ENCODE measurements around the gene KIF11.

Gene KIF11

DNA sequence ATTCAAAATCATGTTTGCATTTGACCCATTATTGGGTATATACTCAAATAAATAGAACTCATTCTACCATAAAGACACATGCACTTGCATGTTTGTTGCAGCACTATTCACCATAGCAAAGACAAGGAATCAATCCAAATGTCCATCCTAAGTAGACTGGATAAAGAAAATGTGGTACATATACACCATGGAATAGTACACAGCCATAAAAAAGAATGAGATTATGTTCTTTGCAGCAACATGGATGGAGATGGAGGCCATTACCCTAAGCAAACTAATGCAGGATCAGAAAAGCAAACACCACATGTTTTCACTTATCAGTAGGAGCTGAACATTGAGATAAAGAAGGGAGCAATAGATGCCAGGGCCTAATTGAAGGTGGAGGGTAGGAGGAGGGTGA, 84.8 kb downstream of the KIF11 start:
- DNase-seq (ENCODE audit: low read depth in 2 of 2): no peak

GRCh38 chr10:92678206-92678605, 85.3 kb downstream of the KIF11 start:
- no peak for DNase-seq (ENCODE audit: low read depth in 2 of 2)

DNA sequence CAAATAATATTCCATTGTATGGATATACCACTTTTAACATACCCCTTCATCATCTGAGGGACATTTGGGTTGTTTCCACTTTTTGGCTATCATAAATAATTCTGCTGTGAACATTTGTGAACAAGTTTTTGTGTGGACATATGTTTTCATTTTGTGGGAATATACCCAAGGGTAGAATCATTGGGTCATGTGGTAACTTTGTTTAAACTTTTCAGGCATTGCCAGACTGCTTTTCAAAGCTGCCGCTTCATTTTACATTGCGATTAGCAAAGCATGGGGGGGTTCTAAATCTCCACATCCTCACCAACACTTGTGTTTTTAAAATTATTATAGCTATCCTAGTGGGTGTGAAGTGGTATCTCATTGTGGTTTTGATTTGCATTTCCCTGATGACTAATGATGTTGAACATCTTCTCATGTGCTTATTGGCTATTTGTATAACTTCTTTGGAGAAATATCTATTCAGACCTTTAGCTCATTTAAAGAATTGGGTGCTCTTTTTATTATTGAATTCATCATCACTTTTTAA, 88.4 kb downstream of the KIF11 start:
- no peak for DNase-seq (ENCODE audit: low read depth in 2 of 2)

- DNase-seq (ENCODE audit: low read depth in 2 of 2): no peak
Observed at GRCh38 chr10:92688573-92688926, 95.6 kb downstream of the KIF11 start.

GRCh38 chr10:92688927-92689662, 96.2 kb downstream of the KIF11 start:
- no peak for DNase-seq (ENCODE audit: low read depth in 2 of 2)

DNA sequence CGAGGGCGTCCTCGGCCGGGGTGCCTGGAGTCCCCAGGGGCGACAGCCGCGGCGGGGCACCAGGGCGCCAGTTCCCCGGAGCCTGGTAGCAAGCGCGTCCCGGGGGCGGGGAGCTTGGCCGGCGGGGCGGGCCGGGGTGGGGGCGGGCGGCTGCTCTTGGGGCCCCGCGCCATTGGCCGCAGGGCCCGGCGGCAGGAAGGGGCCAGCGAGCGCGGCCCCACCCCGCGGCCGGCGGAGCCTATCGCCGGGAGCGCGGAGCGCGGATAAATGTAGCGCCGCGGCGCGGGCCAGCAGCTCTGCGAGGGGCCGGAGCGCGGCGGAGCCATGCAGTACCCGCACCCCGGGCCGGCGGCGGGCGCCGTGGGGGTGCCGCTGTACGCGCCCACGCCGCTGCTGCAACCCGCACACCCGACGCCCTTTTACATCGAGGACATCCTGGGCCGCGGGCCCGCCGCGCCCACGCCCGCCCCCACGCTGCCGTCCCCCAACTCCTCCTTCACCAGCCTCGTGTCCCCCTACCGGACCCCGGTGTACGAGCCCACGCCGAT, 96.8 kb downstream of the KIF11 start, which contains the start of gene HHEX:
HHEX (plus strand) TSS at position 293 of the 548 bp plus-strand sequence; CDS start at position 325, 32 bp downstream.
- DNase-seq (ENCODE audit: low read depth in 2 of 2): no peak

DNA sequence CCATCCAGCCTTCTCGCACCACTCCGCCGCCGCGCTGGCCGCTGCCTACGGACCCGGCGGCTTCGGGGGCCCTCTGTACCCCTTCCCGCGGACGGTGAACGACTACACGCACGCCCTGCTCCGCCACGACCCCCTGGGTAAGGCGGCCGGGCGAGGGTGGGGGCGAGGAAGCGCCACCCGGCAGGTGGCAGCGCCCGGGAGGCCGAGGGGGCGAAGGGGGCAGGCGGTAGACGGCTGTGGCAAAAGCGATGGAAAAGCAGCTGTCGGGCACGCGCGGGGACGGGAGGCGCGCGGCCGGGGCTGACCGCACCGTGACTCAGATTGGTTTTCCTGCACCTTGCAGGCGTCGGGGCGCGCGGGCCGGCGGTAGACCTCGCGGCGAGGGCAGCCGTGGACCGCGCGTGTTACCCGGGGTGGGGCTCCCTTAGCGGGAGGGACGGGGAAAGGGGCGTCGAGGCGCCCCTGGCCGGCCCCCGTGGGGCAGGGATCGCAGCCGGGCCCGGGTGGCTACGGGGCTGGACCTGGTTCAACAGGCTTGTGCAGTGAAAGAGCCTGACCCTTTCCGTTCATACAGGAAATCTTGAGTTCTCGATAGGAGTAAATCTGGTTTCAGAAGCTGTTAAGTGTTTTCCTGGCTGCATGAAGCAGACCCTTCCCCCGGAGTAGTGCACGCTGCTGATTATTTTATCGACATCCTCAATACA, 97.4 kb downstream of the KIF11 start:
- no peak for DNase-seq (ENCODE audit: low read depth in 2 of 2)

GRCh38 chr10:92690915-92691590, 98.1 kb downstream of the KIF11 start:
- no peak for DNase-seq (ENCODE audit: low read depth in 2 of 2)

DNA sequence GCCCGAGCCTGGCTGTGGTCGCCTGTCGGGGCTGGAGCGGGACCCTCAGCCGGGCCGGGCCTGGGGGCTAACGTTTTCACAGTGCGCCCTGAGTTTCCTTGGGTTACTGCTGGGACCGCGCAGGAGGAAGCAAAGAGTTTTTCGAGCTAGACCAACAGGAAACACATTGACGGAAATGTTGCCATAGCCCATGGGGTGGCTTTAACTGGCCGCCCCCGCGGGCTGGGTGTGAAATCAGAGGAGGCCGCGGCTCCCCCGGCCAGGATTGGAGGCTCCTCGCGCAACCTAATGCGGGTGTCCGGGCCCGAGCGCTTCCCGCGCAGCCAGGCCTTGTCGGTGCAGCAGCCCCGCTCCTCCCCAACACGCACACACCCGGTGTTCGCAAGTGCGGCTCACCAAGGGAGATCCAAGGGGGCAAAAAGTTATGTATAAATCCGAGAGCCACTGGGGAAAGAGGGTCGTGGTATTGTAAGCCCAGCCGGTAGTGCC, 98.7 kb downstream of the KIF11 start:
- no peak for DNase-seq (ENCODE audit: low read depth in 2 of 2)

DNA sequence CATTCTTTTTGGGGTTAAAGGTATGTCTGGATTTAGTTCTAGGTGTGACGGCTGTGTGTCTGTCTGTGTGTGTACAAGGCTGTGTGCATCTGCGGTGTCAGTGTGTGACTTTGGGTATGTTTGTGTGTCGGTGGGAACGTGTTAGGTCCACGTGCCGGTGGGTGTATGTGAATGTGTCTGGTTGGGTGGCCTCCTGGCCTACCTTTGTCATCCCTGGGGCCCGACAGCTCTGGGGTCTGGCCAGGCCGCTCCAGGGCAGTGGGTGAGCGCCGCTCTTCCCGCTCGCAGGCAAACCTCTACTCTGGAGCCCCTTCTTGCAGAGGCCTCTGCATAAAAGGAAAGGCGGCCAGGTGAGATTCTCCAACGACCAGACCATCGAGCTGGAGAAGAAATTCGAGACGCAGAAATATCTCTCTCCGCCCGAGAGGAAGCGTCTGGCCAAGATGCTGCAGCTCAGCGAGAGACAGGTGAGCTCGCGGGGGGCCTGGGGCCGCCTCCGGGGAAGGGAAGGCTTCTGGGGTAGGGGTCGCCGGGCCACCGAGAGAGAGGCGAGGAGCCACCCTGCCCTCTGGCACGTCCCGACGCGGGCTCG, 99.2 kb downstream of the KIF11 start:
- no peak for DNase-seq (ENCODE audit: low read depth in 2 of 2)

DNA sequence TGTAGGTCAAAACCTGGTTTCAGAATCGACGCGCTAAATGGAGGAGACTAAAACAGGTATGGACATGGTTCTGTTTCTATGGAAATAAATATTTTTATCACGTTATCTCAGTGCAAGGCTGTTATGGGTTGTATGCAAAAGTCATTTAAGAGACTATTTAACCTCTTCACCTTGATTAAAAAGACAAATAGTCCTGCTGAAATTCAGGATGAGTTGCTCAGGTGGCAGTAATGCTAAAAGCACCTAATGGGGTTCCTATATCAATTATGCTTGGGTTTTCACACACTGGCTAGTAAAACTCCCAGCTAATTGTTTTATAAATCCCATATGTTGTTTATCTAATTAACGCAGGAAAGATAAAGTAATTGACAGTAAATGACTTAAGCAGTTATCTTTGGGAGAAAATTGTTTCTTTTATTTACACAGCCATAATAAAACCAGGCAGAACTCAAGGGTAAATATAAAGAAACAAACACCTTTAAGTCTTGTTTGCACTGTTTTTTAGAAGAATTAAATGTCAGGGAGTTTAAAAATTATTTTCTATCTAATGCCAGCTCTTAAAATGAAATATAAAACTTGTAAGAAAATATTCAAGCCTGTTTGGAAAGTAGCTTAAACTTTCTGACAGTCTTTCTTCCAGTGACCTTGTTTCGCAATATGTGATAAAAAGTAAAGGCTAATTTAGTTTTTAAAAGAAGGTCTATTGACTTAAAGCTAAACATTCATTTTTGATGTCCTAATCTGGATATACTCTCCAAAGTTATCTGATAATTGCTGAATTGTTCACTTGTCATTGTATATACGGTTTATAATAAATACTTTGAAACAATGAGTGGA, 100.0 kb downstream of the KIF11 start:
- DNase-seq (ENCODE audit: low read depth in 2 of 2): no peak

DNA sequence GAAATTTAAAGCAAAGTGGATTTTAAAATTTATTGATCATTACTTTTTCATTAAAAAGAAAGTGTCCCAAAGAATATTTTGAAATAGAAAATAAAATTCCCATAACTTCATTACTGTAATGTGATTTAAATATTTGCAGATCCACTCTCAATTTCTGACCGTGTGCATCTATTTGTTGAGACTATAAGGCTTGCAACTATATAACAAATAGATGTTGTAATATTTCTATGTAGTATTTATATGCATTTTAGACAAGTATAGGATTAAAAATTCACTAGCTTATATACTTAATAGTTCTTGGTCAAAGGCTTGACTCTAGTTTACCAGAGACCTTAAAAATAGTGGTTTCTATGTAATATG, 100.6 kb downstream of the KIF11 start:
- no peak for DNase-seq (ENCODE audit: low read depth in 2 of 2)

- DNase-seq (ENCODE audit: low read depth in 2 of 2): no peak
Observed at GRCh38 chr10:92695679-92696605, 103.0 kb downstream of the KIF11 start.

DNA sequence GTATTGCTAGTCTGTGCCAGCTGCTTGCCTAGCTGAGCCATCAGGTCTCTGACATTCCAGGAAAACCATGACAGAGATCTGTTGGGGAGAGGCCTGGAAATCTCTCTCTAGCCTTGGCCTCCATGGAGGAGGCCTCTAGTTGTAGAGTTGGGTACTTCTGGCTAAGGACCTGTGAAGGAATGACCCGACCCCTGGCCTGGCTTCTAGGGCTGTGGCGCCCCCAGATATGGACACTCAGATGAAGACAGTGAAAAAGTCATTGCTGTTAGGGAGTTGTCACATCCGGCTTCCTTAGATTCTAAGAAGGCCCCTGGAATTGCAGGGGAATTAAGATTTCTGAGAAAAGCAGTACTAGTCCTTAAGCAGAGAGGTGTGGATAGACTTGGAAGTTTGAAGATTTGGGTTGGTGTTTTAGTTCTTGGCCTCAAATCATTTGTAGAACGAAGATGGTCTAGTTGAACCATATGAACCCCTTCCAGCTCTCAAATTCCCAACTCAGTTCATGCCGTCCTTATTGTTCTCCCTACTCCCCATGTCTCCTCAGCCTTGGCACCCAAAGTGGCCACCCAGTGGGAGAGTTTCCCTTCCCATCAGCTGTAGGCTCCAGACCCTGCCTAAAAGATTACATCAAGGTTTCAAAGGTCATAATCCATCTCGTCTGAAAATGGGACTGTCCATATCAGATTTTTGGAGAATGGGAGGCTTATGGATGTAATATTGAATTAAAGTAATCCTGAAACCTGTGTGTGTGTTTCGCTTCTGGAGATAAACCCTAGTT, 103.9 kb downstream of the KIF11 start:
- DNase-seq (ENCODE audit: low read depth in 2 of 2): no peak

DNA sequence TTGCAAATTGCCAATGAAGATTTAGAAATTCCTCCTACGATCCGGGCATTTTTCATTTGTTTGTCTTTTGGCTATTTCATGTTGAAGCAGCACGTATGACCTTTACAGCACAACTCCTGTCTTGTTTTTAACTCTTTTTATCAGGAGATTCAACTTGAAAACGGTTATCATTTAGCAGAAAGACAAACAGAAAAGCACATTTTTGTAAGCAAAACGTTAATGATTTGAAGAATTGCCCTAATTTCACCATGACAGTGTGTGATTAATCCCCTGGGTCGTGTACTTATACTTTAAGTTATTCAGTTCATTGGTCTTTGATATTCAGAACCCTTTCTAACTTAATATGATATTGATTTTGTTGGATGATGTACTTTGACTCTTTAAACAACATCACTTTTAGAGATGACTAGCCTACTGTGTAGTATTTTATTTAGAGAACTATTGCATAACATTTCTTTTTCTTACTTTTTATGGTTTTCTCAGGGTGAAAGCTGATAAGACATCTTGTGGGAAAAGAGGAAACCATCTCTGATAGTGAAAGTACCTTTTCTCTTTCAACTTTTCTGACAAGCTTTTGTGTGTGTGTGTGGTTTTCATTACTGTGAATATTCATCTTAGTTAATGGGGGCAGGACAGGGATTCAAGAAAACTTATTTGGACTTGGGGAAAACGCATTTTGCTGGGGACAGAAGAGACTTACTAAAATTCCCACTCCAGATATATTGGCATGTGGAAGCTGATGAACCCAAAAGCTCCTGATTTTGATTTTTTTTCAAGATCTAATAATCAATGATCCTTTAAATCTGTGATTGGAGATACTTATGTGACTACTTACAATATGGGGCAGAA, 105.0 kb downstream of the KIF11 start:
- no peak for DNase-seq (ENCODE audit: low read depth in 2 of 2)

- DNase-seq (ENCODE audit: low read depth in 2 of 2): no peak
Observed at GRCh38 chr10:92699193-92699517, 106.2 kb downstream of the KIF11 start.

GRCh38 chr10:92699518-92700381, 106.8 kb downstream of the KIF11 start:
- DNase-seq (ENCODE audit: low read depth in 2 of 2): peak in 1 of 2 experiments; percentile 7
